ENCODE data around the gene IL4. TPM values are rescaled to one million over a fixed set of nuclear protein-coding genes. Genes with fewer than 3 reads are reported as not detected.
"Not testable (repeated sequence)": the region's sequence is repeated elsewhere in the genome, so short reads cannot be mapped to it uniquely, and the experiment has no call there.

The IL4 gene
- total RNA-seq (not detected), polyA plus RNA-seq (ENCODE audit: insufficient read depth, low read depth, low replicate concordance) (not detected)
- long read RNA-seq, donor 1 = 0 reads
- long read RNA-seq, donor 2 = 0 reads

DNA sequence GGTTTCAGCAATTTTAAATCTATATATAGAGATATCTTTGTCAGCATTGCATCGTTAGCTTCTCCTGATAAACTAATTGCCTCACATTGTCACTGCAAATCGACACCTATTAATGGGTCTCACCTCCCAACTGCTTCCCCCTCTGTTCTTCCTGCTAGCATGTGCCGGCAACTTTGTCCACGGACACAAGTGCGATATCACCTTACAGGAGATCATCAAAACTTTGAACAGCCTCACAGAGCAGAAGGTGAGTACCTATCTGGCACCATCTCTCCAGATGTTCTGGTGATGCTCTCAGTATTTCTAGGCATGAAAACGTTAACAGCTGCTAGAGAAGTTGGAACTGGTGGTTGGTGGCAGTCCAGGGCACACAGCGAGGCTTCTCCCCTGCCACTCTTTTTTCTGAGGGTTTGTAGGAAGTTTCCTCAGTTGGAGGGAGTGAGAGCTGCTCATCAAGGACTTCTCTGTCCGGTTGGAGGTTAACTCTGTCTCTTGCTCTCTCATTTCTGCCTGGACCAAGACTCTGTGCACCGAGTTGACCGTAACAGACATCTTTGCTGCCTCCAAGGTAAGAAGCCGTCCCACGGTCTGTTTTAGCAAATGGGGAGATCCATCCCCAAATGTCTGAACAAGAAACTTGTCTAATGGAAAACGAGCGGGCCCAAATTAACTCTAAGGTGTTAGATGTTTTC lies at the start of gene IL4:
Gene IL4 (plus strand): TSS at position 51 of the 692 bp plus-strand sequence. CDS start 62 bp downstream, at position 113.
- 81% methylated on average over 14 of the region's 14 CpGs for WGBS, 2 donors
- H3K9me3 ChIP-seq = no peaks in the 10 kb centered on the region
- intact Hi-C loops (cut with DNase I; ENCODE audit: low total_unique reads) = no loop called here
- H3K36me3 ChIP-seq (ENCODE audit: low read depth, missing control alignments) = no peaks in the 10 kb centered on the region
- no peak for TF ChIP-seq CTCF (IDR thresholded peaks at IDR 0.05)
- no peak for TF ChIP-seq POLR2A (IDR thresholded peaks at IDR 0.05)
- no peak within 1 kb of the TSS for H3K27ac ChIP-seq
- H3K27me3 ChIP-seq = no peaks in the 10 kb centered on the region
- no peak within 1 kb of the TSS for H3K4me3 ChIP-seq
- no peak for DNase-seq
- no peaks in the 10 kb centered on the region for H3K4me1 ChIP-seq

- TF ChIP-seq CTCF (IDR thresholded peaks at IDR 0.05) (no peak), POLR2A (IDR thresholded peaks at IDR 0.05) (no peak)
- no peak overlapping the region for H3K27ac ChIP-seq
- intact Hi-C loops (cut with DNase I; ENCODE audit: low total_unique reads) = no loop called here
- no peaks in the 10 kb centered on the region for H3K36me3 ChIP-seq (ENCODE audit: low read depth, missing control alignments)
- 88 to 94% methylated on average over 2 of the region's 2 CpGs for WGBS, 2 donors
- H3K9me3 ChIP-seq = no peaks in the 10 kb centered on the region
- H3K27me3 ChIP-seq = no peaks in the 10 kb centered on the region
- no peak overlapping the region for H3K4me3 ChIP-seq
- no peak for DNase-seq
- H3K4me1 ChIP-seq = no peaks in the 10 kb centered on the region
These were observed 46.3 kb upstream of the IL4 start for GRCh38 chr5:132627470-132627869.

- Histone ChIP-seq H3K9me3 (no peaks in the 10 kb centered on the region), H3K4me1 (no peaks in the 10 kb centered on the region), H3K4me3 (no peak overlapping the region), H3K27me3 (no peaks in the 10 kb centered on the region), H3K27ac (no peak overlapping the region), H3K36me3 (ENCODE audit: low read depth, missing control alignments) (no peaks in the 10 kb centered on the region)
- intact Hi-C loops (cut with DNase I; ENCODE audit: low total_unique reads) = no loop called here
- no peak for TF ChIP-seq POLR2A (IDR thresholded peaks at IDR 0.05)
- TF ChIP-seq CTCF (IDR thresholded peaks at IDR 0.05) = no peak
- WGBS, 2 donors = 93 to 99% methylated on average over 2 of the region's 2 CpGs
- DNase-seq = no peak
These were observed 45.0 kb upstream of the IL4 start for GRCh38 chr5:132628814-132629213.

DNA sequence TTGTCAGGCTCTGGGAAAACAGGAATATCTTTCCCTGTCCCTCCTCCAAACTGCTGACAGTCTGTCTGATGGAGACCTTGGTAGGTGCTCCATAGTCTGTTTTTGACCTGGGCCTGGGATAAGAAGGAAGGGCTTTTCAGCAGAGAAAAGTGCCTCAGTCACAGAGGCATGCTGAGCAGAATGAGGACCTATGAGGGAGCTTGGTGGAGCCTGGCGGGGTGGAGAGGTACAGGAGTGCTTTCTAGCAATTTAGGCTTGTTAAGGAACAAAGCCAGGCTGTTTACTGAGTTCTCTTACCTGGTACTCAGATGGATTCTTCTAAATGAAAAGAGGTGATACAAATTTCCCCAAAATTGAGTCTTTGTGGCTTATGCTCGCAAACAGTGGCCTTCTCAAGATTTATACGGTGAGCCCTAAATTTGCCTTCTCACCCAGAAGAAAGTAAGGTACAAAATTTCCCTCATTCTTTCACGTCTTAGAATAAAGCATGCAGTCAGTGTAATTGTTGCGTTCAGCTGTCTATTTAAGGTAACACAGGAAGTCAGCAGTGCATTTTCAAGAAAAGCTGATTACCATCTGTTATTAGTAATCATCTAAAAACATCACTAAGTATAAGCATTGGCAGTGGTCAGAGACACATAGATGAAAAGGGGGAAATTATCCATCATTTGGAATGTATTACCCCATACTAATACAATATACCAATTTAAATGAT lies 44.4 kb upstream of the IL4 start:
- Histone ChIP-seq H3K4me3 (no peak overlapping the region), H3K4me1 (no peaks in the 10 kb centered on the region), H3K9me3 (no peaks in the 10 kb centered on the region), H3K27ac (no peak overlapping the region), H3K36me3 (ENCODE audit: low read depth, missing control alignments) (no peaks in the 10 kb centered on the region), H3K27me3 (no peaks in the 10 kb centered on the region)
- DNase-seq = no peak
- WGBS, 2 donors = 92 to 97% methylated on average over 5 of the region's 5 CpGs
- no peak for TF ChIP-seq CTCF (IDR thresholded peaks at IDR 0.05)
- TF ChIP-seq POLR2A (IDR thresholded peaks at IDR 0.05) = no peak
- intact Hi-C loops (cut with DNase I; ENCODE audit: low total_unique reads) = no loop called here

GRCh38 chr5:132633587-132633986 lies 40.2 kb upstream of the IL4 start:
- H3K27me3 ChIP-seq; H3K27ac ChIP-seq; H3K36me3 ChIP-seq (ENCODE audit: low read depth, missing control alignments); H3K4me3 ChIP-seq; intact Hi-C loops (cut with DNase I; ENCODE audit: low total_unique reads); H3K4me1 ChIP-seq; H3K9me3 ChIP-seq; DNase-seq: not testable (repeated sequence)
- WGBS, 2 donors = 91 to 98% methylated on average over 4 of the region's 4 CpGs
